HCT116 (cell line): ENCODE data around the gene CLDN14. TPM values are rescaled to one million over a fixed set of nuclear protein-coding genes. Genes with fewer than 3 reads are reported as not detected.

Experiments
- ATAC-seq: fragments of 200-7000 bp; cut with Tn5 transposase; 2 replicates; pipeline ENCODE4 v1.9.1; 2020; ENCODE audit warnings: mild to moderate bottlenecking, moderate library complexity
- BruUV-seq: library from RNA; stranded (reverse); fragments of 400-500 nt; replicated peaks from 2 replicates; lab custom pipeline; 2021; lab: Mats Ljungman, UMichigan
- CTCF ChIA-PET: fragments of 300-600 bp; sonication (Branson Sonifier 250); formaldehyde crosslinking; loops from one replicate; lab custom pipeline; 2021; ENCODE audit warnings: antibody characterized with exemption; lab: Charles Lee
- POLR2A ChIA-PET: fragments of 300-600, 350-600 bp; sonication (Branson Sonifier 250); formaldehyde crosslinking; loops from one replicate; lab custom pipeline; 2021; ENCODE audit warnings: antibody characterized with exemption; lab: Charles Lee
- RAD21 ChIA-PET, 2 experiments: fragments of 300-600 bp; sonication (Branson Sonifier 250); formaldehyde crosslinking; loops; one replicate each; lab custom pipeline; 2023; ENCODE audit warnings: low total read pairs in 2 of 2; ENCODE audit not compliant: uncharacterized antibody in 2 of 2, unreplicated experiment in 2 of 2, low non-redundant PET in 1 of 2; lab: Charles Lee
- DNase-seq: peaks from one replicate; pipeline ENCODE4 v3.0.0-alpha.2; 2010; ENCODE audit warnings: low read depth, low spot score
- H2AFZ ChIP-seq: fragments of 200-600 bp; shearing (Covaris generic), sonication (generic); 2 replicates; pipeline ENCODE4 v1.6.1; 2017; ENCODE audit warnings: low read depth, mixed run types, mixed read lengths, antibody characterized with exemption, low read length; ENCODE audit not compliant: poor library complexity, severe bottlenecking
- H3K27ac ChIP-seq: 2 replicates; pipeline ENCODE4 v1.5.1; 2012; ENCODE audit warnings: low read depth, low read length
- H3K27me3 ChIP-seq: fragments of 200-600 bp; sonication (generic); 2 replicates; pipeline ENCODE4 v1.6.1; 2016; ENCODE audit warnings: mixed run types, low read length, mixed read lengths; ENCODE audit not compliant: insufficient read depth
- H3K36me3 ChIP-seq, 2 experiments: fragments of 200-500 bp in 1 of 2; fragments of 200-600 bp in 1 of 2; sonication (Bioruptor generic) in 1 of 2; sonication (generic) in 1 of 2; 2 replicates each; pipeline versions ENCODE4 v1.5.1 to v1.6.1; 2014 to 2016; ENCODE audit warnings: low read length in 2 of 2, inconsistent platforms in 1 of 2, mixed read lengths in 1 of 2, mixed run types in 1 of 2; ENCODE audit not compliant: insufficient read depth in 2 of 2, control insufficient read depth in 1 of 2
- H3K4me1 ChIP-seq, 2 experiments: fragments of 200-600 bp in 1 of 2; sonication (generic) in 1 of 2; 2 replicates each; pipeline versions ENCODE4 v1.5.1 to v1.6.1; 2012 to 2017; ENCODE audit warnings: low read length in 2 of 2, inconsistent platforms in 1 of 2, mild to moderate bottlenecking in 1 of 2, mixed read lengths in 1 of 2, mixed run types in 1 of 2, moderate library complexity in 1 of 2; ENCODE audit not compliant: insufficient read depth in 2 of 2, control insufficient read depth in 1 of 2
- H3K4me2 ChIP-seq: fragments of 200-600 bp; sonication (generic); 2 replicates; pipeline ENCODE4 v1.6.1; 2017; ENCODE audit warnings: mixed run types, low read length, mixed read lengths
- H3K4me3 ChIP-seq, 2 experiments: fragments of 200-600 bp in 1 of 2; sonication (generic) in 1 of 2; replicated peaks in 1 of 2; 2 replicates each; pipeline ENCODE4 v1.5.1; 2011 to 2016; ENCODE audit warnings: low read length in 2 of 2, control low read depth in 1 of 2, low read depth in 1 of 2, mild to moderate bottlenecking in 1 of 2, mixed read lengths in 1 of 2, mixed run types in 1 of 2
- H3K79me2 ChIP-seq: fragments of 200-600 bp; sonication (generic); 2 replicates; pipeline ENCODE4 v1.6.1; 2017; ENCODE audit warnings: mild to moderate bottlenecking, mixed run types, low read length, moderate library complexity, mixed read lengths; ENCODE audit not compliant: insufficient read depth
- H3K9ac ChIP-seq: fragments of 200-600 bp; sonication (generic); 2 replicates; pipeline ENCODE4 v1.6.1; 2016; ENCODE audit warnings: low read length, mixed read lengths
- H3K9me2 ChIP-seq: fragments of 200-600 bp; sonication (generic), shearing (Covaris generic); 2 replicates; pipeline ENCODE4 v1.6.1; 2017; ENCODE audit warnings: mixed run types, mild to moderate bottlenecking, moderate library complexity; ENCODE audit not compliant: insufficient read depth
- H3K9me3 ChIP-seq, 2 experiments: fragments of 200-500 bp in 1 of 2; fragments of 200-600 bp in 1 of 2; sonication (Bioruptor generic) in 1 of 2; sonication (generic) in 1 of 2; 2 replicates each; pipeline ENCODE4 v1.6.1; 2014 to 2017; ENCODE audit warnings: low read length in 2 of 2, mixed read lengths in 2 of 2, inconsistent platforms in 1 of 2, low read depth in 1 of 2, mild to moderate bottlenecking in 1 of 2, mixed run types in 1 of 2, moderate library complexity in 1 of 2; ENCODE audit not compliant: control insufficient read depth in 1 of 2, insufficient read depth in 1 of 2
- H4K20me1 ChIP-seq: fragments of 200-600 bp; sonication (generic), shearing (Covaris generic); 2 replicates; pipeline ENCODE4 v1.6.1; 2017; ENCODE audit warnings: mixed run types, mild to moderate bottlenecking, moderate library complexity; ENCODE audit not compliant: insufficient read depth
- CBX3 ChIP-seq: IDR thresholded peaks from 2 replicates; pipeline ENCODE4 v1.6.1; 2012; ENCODE audit warnings: low read depth
- CEBPB ChIP-seq: IDR thresholded peaks from 2 replicates; pipeline ENCODE4 v1.6.1; 2012; ENCODE audit warnings: low read depth
- ELF1 ChIP-seq: IDR thresholded peaks from 2 replicates; pipeline ENCODE4 v1.6.1; 2012; ENCODE audit warnings: low read depth, borderline replicate concordance
- EZH2phosphoT487 ChIP-seq: fragments of 200-600 bp; IDR thresholded peaks from 2 replicates; pipeline ENCODE4 v1.6.1; 2018; ENCODE audit warnings: antibody characterized with exemption, borderline replicate concordance
- JUND ChIP-seq: IDR thresholded peaks from 2 replicates; pipeline ENCODE4 v1.6.1; 2012
- POLR2A ChIP-seq: IDR thresholded peaks from 2 replicates; pipeline ENCODE4 v1.7.0; 2011; ENCODE audit warnings: borderline replicate concordance; ENCODE audit not compliant: insufficient read depth, insufficient read length; ENCODE audit errors: extremely low read depth
- POLR2AphosphoS5 ChIP-seq: IDR thresholded peaks from 2 replicates; pipeline ENCODE4 v1.6.1; 2011; ENCODE audit warnings: mild to moderate bottlenecking, low read depth, low read length, moderate library complexity
- SIN3A ChIP-seq: IDR thresholded peaks from 2 replicates; pipeline ENCODE4 v1.6.1; 2012; ENCODE audit warnings: low read depth
- SP1 ChIP-seq: IDR thresholded peaks from 2 replicates; pipeline ENCODE4 v1.6.1; 2012; ENCODE audit warnings: low read depth
- SRF ChIP-seq: IDR thresholded peaks from 2 replicates; pipeline ENCODE4 v1.6.1; 2012; ENCODE audit warnings: low read depth
- TCF7L2 ChIP-seq: IDR thresholded peaks from 2 replicates; pipeline ENCODE4 v1.7.0; 2011; ENCODE audit warnings: borderline replicate concordance, inconsistent platforms; ENCODE audit not compliant: insufficient read depth, insufficient read length; ENCODE audit errors: extremely low read depth
- YY1 ChIP-seq: IDR thresholded peaks from 2 replicates; pipeline ENCODE4 v1.6.1; 2011; ENCODE audit warnings: low read length, low read depth, moderate library complexity, mild to moderate bottlenecking; ENCODE audit not compliant: insufficient replicate concordance; ENCODE audit errors: extremely low read depth
- ZFX ChIP-seq: fragments of 450-650 bp; IDR thresholded peaks from 2 replicates; pipeline ENCODE4 v1.6.1; 2017
- ZNF274 ChIP-seq: fragments of 200-500 bp; sonication (Bioruptor generic); IDR thresholded peaks from 2 replicates; pipeline ENCODE4 v1.6.1; 2014; ENCODE audit warnings: mild to moderate bottlenecking, low read depth, low read length, inconsistent platforms
- intact Hi-C: fragments of 100-400 bp; cut with micrococcal nuclease; formaldehyde crosslinking; loops from 2 replicates; pipeline ENCODE4 v1.10.0; 2022
- total RNA-seq: library from RNA; stranded (reverse); gene quantifications from one replicate; pipeline ENCODE4 v1.2.1, GENCODE V29; 2021; ENCODE audit not compliant: unreplicated experiment
- TF ChIP-seq, protein P1 (sequence below): IDR thresholded peaks from 2 replicates; pipeline ENCODE4 v1.6.1; 2012
- TF ChIP-seq, protein P2 (sequence below), 3 experiments: fragments of 200-600 bp in 1 of 3; sonication (generic) in 1 of 3; IDR thresholded peaks in 2 of 3; conservative IDR thresholded peaks in 1 of 3; 2 replicates each; pipeline ENCODE4 v1.5.1; 2012 to 2017; ENCODE audit warnings: low read depth in 2 of 3, low read length in 2 of 3, antibody characterized with exemption in 1 of 3, borderline replicate concordance in 1 of 3, control low read depth in 1 of 3, mild to moderate bottlenecking in 1 of 3, mixed read lengths in 1 of 3, mixed run types in 1 of 3, moderate library complexity in 1 of 3; ENCODE audit not compliant: insufficient read depth in 1 of 3
- TF ChIP-seq, protein P3 (sequence below): IDR thresholded peaks from 2 replicates; pipeline ENCODE4 v1.6.1; 2012

Gene CLDN14
- total RNA-seq, 1 experiment from 2014 or later, result not detected

DNA sequence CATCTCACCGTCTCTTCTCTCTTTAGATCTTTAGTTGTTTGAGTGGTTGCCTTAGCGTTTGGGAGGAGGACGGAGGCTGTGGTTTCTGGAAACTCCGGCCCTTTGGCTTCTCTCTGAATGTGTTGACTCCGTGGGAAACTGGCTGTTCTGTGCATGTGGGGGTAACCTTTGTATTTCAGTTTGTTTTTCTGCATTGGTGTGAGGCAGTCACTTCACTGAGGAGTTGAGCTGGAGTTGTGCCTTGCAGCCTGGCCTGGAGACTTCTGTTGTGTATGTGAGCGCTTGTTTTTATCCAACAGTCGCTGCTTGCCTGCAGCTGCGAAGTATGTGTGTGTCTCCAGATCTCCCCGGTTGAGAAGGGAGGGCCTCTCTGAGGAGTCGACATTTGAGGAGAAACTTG, 33.6 kb downstream of the CLDN14 start:
- no peak for ATAC-seq
- Histone ChIP-seq H2AFZ (no peak overlapping the region), H3K27me3 (no peaks in the 10 kb centered on the region), H3K9ac (no peak overlapping the region), H3K9me2 (no peaks in the 10 kb centered on the region), H3K4me1 (no peaks in the 10 kb centered on the region), H3K36me3 (no peaks in the 10 kb centered on the region), H3K4me2 (no peak overlapping the region), H3K4me3 (no peak overlapping the region), H3K27ac (no peak overlapping the region), H3K9me3 (no peaks in the 10 kb centered on the region), H4K20me1 (no peaks in the 10 kb centered on the region), H3K79me2 (no peaks in the 10 kb centered on the region)
- BruUV-seq, result no TSS peak
- ChIA-PET CTCF (no interaction called here), RAD21 (no interaction called here), POLR2A (no interaction called here)
- TF ChIP-seq ZNF274 (no peak), CBX3 (no peak), TCF7L2 (no peak), SIN3A (no peak), SP1 (no peak), POLR2A (no peak), JUND (no peak), ZFX (no peak)
- TF ChIP-seq, protein P1, sequence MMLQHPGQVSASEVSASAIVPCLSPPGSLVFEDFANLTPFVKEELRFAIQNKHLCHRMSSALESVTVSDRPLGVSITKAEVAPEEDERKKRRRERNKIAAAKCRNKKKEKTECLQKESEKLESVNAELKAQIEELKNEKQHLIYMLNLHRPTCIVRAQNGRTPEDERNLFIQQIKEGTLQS, result no peak
- TF ChIP-seq, protein P2, sequence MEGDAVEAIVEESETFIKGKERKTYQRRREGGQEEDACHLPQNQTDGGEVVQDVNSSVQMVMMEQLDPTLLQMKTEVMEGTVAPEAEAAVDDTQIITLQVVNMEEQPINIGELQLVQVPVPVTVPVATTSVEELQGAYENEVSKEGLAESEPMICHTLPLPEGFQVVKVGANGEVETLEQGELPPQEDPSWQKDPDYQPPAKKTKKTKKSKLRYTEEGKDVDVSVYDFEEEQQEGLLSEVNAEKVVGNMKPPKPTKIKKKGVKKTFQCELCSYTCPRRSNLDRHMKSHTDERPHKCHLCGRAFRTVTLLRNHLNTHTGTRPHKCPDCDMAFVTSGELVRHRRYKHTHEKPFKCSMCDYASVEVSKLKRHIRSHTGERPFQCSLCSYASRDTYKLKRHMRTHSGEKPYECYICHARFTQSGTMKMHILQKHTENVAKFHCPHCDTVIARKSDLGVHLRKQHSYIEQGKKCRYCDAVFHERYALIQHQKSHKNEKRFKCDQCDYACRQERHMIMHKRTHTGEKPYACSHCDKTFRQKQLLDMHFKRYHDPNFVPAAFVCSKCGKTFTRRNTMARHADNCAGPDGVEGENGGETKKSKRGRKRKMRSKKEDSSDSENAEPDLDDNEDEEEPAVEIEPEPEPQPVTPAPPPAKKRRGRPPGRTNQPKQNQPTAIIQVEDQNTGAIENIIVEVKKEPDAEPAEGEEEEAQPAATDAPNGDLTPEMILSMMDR (IDR thresholded peaks at IDR 0.05 in 2 of 3, conservative IDR thresholded peaks at IDR 0.05 in 1 of 3; ENCODE audit: borderline replicate concordance in 1 of 3, insufficient read depth in 1 of 3, low read depth in 2 of 3, low read length in 2 of 3), result no peak
- DNase-seq, result no peak
- intact Hi-C loops, result no loop called here

DNA sequence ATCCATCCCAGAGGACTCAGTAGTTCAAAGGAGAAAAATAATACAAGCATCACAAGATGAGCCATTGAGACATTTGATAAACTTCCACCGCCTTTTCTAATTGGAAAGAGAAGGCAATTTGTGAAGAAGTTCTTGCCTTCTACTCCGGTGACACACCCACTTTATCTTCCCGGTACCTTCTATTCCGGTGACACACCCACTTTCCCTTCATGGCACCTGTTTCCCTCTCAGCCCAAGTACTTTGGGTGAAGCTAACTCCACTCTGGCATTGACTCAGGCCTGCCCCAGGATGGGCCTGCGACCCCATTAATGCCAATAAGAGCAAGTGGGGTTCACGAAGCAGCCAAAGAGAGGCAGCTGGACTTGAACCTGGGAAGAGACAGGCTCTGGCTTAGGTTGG, 38.2 kb downstream of the CLDN14 start:
- Histone ChIP-seq H3K27ac (no peak overlapping the region), H2AFZ (no peak overlapping the region), H3K4me3 (no peak overlapping the region), H3K4me1 (no peaks in the 10 kb centered on the region), H3K4me2 (no peak overlapping the region), H3K9ac (no peak overlapping the region), H3K9me2 (no peaks in the 10 kb centered on the region), H3K27me3 (no peaks in the 10 kb centered on the region), H3K79me2 (no peaks in the 10 kb centered on the region), H3K9me3 (no peaks in the 10 kb centered on the region), H3K36me3 (no peaks in the 10 kb centered on the region), H4K20me1 (no peaks in the 10 kb centered on the region)
- ChIA-PET CTCF (no interaction called here), POLR2A (no interaction called here), RAD21 (no interaction called here)
- no peak for ATAC-seq
- intact Hi-C loops, result no loop called here
- no TSS peak for BruUV-seq
- no peak for DNase-seq
- TF ChIP-seq SRF (no peak), SP1 (no peak), ZNF274 (no peak), JUND (no peak), SIN3A (no peak), YY1 (no peak), CEBPB (no peak), EZH2phosphoT487 (no peak), TCF7L2 (no peak), CBX3 (no peak), ELF1 (no peak), ZFX (no peak), POLR2AphosphoS5 (no peak)
- TF ChIP-seq, protein P2 (IDR thresholded peaks at IDR 0.05 in 2 of 3, conservative IDR thresholded peaks at IDR 0.05 in 1 of 3; ENCODE audit: borderline replicate concordance in 1 of 3, insufficient read depth in 1 of 3, low read depth in 2 of 3, low read length in 2 of 3), result no peak
- TF ChIP-seq, protein P3, sequence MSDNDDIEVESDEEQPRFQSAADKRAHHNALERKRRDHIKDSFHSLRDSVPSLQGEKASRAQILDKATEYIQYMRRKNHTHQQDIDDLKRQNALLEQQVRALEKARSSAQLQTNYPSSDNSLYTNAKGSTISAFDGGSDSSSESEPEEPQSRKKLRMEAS, result no peak
